Epithelial cell of prostate (primary cell): ENCODE measurements around the gene GLO1.
"Not testable (repeated sequence)": the region's sequence is repeated elsewhere in the genome, so short reads cannot be mapped to it uniquely, and the experiment has no call there.

Experiments
- DNase-seq: peaks from one replicate; pipeline ENCODE4 v3.0.0-alpha.2; 2011; ENCODE audit warnings: low read depth, low spot score
- H3K27ac ChIP-seq: fragments of 450-650 bp; 2 replicates; pipeline ENCODE4 v1.5.1; 2017; ENCODE audit warnings: mild to moderate bottlenecking

The GLO1 gene

DNA sequence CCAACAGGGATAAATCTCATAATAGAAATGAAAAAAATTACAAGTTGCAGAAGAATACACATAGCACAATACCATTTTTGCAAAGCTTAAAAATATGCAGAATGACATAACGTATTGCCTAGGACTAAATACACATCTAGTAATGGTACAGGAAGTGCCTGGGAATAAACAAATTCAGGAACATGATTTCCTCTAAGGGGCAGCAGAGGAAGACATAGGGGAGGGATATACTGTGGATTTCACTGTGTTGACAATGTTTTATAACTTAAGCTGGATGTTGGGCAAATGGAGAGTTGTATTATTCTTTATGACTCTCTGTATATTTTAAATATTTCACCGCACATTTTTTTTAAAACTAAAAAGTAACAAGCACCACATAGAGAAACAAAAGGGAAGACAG, 5.6 kb upstream of the GLO1 start:
- no peak overlapping the region for H3K27ac ChIP-seq
- no peak for DNase-seq

DNA sequence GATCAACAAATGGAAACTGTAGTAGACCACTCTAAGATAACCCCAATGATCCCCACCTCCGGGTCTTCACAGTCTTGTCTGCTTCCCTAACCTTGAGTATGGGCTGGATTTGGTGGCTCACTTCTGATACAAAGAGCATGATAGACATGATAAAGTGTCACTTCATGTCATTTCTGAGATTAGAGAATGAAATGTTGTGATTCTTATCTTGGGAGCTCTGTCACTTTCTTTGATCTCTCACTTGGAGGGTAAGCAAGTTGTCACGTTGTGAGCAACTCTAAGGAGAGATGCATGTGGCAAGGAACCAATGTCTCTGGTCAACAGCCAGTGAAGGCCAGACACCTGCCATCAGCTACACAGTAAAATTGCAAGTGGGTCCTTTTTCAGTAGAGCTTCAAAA, 3.0 kb upstream of the GLO1 start:
- DNase-seq, result no peak
- no peak overlapping the region for H3K27ac ChIP-seq

- no peak for DNase-seq
- no peak overlapping the region for H3K27ac ChIP-seq
Measured at GRCh38 chr6:38703949-38704590, 1.1 kb upstream of the GLO1 start.

DNA sequence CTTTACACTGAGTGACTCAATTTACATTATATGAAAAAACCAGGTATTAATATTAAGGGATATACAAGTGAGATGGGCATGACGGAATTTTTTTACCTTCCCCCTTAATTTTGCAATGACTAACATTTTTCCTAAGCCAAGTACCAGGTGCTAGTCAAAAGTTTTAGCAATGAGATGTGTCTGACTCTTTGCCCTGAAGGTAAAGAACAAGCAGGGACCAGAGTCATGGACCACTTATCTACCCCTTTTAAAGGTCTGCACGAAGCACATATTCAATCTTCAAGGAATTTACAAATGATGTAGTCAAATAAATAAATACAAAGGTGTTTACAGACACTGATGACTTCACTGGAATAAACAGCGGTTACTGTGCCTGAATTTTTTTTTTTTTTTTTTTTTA, 1.4 kb downstream of the GLO1 start:
- no peak for DNase-seq
- H3K27ac ChIP-seq, result peak overlapping the region; percentile 73

- not testable (repeated sequence) for DNase-seq, H3K27ac ChIP-seq
Measured at GRCh38 chr6:38699702-38700101, 3.2 kb downstream of the GLO1 start.

- DNase-seq, result no peak
- no peak overlapping the region for H3K27ac ChIP-seq
Measured at GRCh38 chr6:38697846-38698245, 5.1 kb downstream of the GLO1 start.

DNA sequence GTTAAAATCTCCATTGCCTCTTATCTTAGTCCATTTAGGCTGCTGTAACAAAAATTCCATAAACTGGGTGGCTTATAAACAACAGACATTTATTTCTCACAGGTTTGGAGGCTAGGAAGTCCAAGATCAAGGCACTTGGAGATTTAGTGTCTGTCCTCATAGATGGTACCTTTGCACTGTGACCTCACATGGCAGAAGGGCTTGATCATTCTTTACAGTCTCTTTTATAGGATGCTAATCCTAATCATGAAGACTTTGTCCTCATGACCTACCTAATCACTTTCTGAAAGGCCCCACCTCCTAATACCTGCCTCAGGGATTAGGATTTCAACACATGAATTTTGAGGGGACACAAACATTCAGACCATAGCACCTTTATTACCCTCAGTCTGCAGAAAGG, 6.6 kb downstream of the GLO1 start:
- H3K27ac ChIP-seq, result no peak overlapping the region
- DNase-seq, result no peak

GRCh38 chr6:38695933-38696332, 7.0 kb downstream of the GLO1 start:
- no peak overlapping the region for H3K27ac ChIP-seq
- no peak for DNase-seq

- no peak overlapping the region for H3K27ac ChIP-seq
- no peak for DNase-seq
Measured at GRCh38 chr6:38695227-38695900, 7.6 kb downstream of the GLO1 start.

- no peak for DNase-seq
- no peak overlapping the region for H3K27ac ChIP-seq
Measured at GRCh38 chr6:38688579-38689087, 14.3 kb downstream of the GLO1 start.

GRCh38 chr6:38687549-38687948, 15.4 kb downstream of the GLO1 start:
- no peak overlapping the region for H3K27ac ChIP-seq

GRCh38 chr6:38687043-38687353, 15.9 kb downstream of the GLO1 start:
- no peak overlapping the region for H3K27ac ChIP-seq
- DNase-seq, result no peak

More at GRCh38 chr6:38687549-38687948, 15.4 kb downstream of the GLO1 start:
- no peak for DNase-seq

DNA sequence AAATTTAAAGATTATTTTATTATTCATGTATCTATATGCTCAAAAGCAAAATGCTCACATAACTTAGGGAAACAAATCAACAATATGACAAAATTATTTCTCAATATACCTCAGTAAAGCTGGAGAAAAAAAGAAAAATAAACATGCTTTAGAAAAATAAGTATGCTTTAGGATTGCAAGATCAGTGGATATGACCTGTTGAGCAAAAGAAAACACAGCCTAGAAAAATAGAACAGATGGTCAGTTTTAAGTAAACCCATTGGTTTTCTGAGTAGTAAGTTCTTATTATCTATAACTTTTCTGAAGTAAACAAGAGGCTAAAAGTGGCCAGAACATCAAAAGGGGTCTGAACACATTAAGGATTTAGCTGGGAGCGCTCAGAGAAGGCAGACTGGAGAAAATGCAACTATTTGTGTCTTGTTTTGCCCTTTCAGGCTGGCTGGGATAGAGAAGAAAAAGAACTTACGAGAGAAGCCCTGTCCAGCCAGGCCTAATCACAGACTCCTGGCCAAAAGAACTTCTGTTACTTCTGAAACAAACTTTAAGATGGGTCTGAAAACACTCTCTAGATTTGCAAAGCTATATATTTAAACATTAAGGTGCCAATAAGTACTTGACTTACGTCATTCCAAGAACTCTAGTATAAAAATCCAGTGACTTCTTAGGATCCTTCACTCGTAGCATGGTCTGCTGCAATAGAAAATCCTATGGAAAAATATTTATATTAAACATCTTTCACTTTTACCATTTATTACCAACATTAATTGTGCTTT, 16.5 kb downstream of the GLO1 start:
- H3K27ac ChIP-seq, result no peak overlapping the region
- no peak for DNase-seq

GRCh38 chr6:38684904-38685303, 18.0 kb downstream of the GLO1 start:
- H3K27ac ChIP-seq, result no peak overlapping the region
- no peak for DNase-seq

- no peak for DNase-seq
- H3K27ac ChIP-seq, result no peak overlapping the region
Measured at GRCh38 chr6:38684237-38684636, 18.7 kb downstream of the GLO1 start.

- DNase-seq, result no peak
Measured at GRCh38 chr6:38681850-38682249, 21.1 kb downstream of the GLO1 start.

DNA sequence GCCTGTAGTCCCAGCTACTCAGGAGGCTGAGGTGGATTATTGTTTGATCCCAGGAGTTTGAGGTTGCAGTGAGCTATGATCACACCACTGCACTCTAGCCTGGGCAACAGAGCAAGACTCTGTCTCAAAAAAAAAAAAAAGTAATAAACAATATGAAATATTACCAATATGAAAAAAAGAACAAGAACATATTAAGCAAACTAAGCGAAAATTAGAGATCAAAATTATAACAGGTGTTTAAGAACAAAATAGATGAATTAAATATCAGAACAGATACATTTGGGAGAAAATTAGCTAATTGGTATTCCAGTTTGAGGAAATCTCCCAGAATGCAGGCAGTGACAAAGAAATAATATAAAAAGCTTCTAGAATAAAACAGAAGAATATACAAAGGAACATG, 23.3 kb downstream of the GLO1 start:
- H3K27ac ChIP-seq, result no peak overlapping the region
- no peak for DNase-seq

More at GRCh38 chr6:38681850-38682249, 21.1 kb downstream of the GLO1 start:
- no peak overlapping the region for H3K27ac ChIP-seq

GRCh38 chr6:38678178-38678760, 24.7 kb downstream of the GLO1 start:
- no peak for DNase-seq
- no peak overlapping the region for H3K27ac ChIP-seq

GRCh38 chr6:38676974-38677544, 25.9 kb downstream of the GLO1 start:
- H3K27ac ChIP-seq, result no peak overlapping the region

GRCh38 chr6:38676236-38676973, 26.5 kb downstream of the GLO1 start:
- no peak overlapping the region for H3K27ac ChIP-seq
- no peak for DNase-seq

More at GRCh38 chr6:38676974-38677544, 25.9 kb downstream of the GLO1 start:
- DNase-seq, result no peak
